SK-N-SH treated with all-trans-retinoic acid at 6 μM for 48 hours (cell line): ENCODE results near the gene NEIL3.

Experiments
- ISL1 ChIP-seq: fragments of 250-450 bp; sonication (Bioruptor Pico); IDR thresholded peaks from 2 replicates; pipeline ENCODE4 v2.1.2; 2022; ENCODE audit warnings: mild to moderate bottlenecking, moderate library complexity
- ZFP3 ChIP-seq: fragments of 250-450 bp; sonication (Bioruptor Pico); IDR thresholded peaks from 2 replicates; pipeline ENCODE4 v1.5.0; 2020; ENCODE audit warnings: mild to moderate bottlenecking, moderate library complexity
- ZFP30 ChIP-seq: fragments of 450-650 bp; formaldehyde crosslinking; IDR thresholded peaks from 2 replicates; pipeline ENCODE4 v1.5.0; 2022; ENCODE audit warnings: mild to moderate bottlenecking, moderate library complexity
- TF ChIP-seq, protein P1 (sequence below): fragments of 250-450 bp; sonication (Bioruptor Pico); IDR thresholded peaks from 2 replicates; pipeline ENCODE4 v1.5.1; 2020; ENCODE audit warnings: low read depth, mild to moderate bottlenecking, moderate library complexity
- TF ChIP-seq, protein P2 (sequence below): fragments of 250-450 bp; sonication (Bioruptor Pico); IDR thresholded peaks from 2 replicates; pipeline ENCODE4 v1.8.0; 2020; ENCODE audit warnings: mild to moderate bottlenecking, moderate library complexity, borderline replicate concordance
- TF ChIP-seq, protein P3 (sequence below): fragments of 250-450 bp; sonication (Bioruptor Pico); IDR thresholded peaks from 2 replicates; pipeline ENCODE4 v1.8.0; 2021; ENCODE audit warnings: low read depth, mild to moderate bottlenecking, moderate library complexity, borderline replicate concordance
- TF ChIP-seq, protein P4 (sequence below): fragments of 250-450 bp; sonication (Bioruptor Pico); IDR thresholded peaks from 2 replicates; pipeline ENCODE4 v1.5.0; 2020; ENCODE audit warnings: mild to moderate bottlenecking, moderate library complexity

DNA sequence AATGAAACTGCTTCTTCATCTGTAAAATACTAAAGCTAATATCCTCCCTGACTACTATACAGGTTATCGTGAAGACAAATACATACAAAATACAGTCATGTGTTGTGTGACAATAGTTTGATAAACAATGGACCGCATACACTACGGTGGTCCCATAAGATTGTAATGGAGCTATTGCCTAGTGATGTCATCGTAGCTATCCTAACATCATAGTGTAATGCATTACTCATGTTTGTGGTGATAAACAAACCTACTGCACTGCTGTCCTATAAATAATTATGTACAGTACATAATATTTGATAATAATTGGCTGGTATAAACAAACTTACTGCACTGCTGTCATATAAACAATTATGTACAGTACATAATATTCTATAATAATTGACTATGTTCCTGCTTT lies 5.6 kb upstream of the NEIL3 start:
- TF ChIP-seq ISL1 = no peak
- TF ChIP-seq, protein P1, sequence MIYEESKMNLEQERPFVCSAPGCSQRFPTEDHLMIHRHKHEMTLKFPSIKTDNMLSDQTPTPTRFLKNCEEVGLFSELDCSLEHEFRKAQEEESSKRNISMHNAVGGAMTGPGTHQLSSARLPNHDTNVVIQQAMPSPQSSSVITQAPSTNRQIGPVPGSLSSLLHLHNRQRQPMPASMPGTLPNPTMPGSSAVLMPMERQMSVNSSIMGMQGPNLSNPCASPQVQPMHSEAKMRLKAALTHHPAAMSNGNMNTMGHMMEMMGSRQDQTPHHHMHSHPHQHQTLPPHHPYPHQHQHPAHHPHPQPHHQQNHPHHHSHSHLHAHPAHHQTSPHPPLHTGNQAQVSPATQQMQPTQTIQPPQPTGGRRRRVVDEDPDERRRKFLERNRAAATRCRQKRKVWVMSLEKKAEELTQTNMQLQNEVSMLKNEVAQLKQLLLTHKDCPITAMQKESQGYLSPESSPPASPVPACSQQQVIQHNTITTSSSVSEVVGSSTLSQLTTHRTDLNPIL (CRISPR knock-in tag) = no peak
- TF ChIP-seq ZFP3 (CRISPR knock-in tag) = no peak
- TF ChIP-seq, protein P2, sequence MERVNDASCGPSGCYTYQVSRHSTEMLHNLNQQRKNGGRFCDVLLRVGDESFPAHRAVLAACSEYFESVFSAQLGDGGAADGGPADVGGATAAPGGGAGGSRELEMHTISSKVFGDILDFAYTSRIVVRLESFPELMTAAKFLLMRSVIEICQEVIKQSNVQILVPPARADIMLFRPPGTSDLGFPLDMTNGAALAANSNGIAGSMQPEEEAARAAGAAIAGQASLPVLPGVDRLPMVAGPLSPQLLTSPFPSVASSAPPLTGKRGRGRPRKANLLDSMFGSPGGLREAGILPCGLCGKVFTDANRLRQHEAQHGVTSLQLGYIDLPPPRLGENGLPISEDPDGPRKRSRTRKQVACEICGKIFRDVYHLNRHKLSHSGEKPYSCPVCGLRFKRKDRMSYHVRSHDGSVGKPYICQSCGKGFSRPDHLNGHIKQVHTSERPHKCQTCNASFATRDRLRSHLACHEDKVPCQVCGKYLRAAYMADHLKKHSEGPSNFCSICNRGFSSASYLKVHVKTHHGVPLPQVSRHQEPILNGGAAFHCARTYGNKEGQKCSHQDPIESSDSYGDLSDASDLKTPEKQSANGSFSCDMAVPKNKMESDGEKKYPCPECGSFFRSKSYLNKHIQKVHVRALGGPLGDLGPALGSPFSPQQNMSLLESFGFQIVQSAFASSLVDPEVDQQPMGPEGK = no peak
- TF ChIP-seq, protein P3, sequence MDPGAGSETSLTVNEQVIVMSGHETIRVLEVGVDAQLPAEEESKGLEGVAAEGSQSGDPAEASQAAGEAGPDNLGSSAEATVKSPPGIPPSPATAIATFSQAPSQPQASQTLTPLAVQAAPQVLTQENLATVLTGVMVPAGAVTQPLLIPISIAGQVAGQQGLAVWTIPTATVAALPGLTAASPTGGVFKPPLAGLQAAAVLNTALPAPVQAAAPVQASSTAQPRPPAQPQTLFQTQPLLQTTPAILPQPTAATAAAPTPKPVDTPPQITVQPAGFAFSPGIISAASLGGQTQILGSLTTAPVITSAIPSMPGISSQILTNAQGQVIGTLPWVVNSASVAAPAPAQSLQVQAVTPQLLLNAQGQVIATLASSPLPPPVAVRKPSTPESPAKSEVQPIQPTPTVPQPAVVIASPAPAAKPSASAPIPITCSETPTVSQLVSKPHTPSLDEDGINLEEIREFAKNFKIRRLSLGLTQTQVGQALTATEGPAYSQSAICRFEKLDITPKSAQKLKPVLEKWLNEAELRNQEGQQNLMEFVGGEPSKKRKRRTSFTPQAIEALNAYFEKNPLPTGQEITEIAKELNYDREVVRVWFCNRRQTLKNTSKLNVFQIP (CRISPR knock-in tag) = no peak
- TF ChIP-seq, protein P4, sequence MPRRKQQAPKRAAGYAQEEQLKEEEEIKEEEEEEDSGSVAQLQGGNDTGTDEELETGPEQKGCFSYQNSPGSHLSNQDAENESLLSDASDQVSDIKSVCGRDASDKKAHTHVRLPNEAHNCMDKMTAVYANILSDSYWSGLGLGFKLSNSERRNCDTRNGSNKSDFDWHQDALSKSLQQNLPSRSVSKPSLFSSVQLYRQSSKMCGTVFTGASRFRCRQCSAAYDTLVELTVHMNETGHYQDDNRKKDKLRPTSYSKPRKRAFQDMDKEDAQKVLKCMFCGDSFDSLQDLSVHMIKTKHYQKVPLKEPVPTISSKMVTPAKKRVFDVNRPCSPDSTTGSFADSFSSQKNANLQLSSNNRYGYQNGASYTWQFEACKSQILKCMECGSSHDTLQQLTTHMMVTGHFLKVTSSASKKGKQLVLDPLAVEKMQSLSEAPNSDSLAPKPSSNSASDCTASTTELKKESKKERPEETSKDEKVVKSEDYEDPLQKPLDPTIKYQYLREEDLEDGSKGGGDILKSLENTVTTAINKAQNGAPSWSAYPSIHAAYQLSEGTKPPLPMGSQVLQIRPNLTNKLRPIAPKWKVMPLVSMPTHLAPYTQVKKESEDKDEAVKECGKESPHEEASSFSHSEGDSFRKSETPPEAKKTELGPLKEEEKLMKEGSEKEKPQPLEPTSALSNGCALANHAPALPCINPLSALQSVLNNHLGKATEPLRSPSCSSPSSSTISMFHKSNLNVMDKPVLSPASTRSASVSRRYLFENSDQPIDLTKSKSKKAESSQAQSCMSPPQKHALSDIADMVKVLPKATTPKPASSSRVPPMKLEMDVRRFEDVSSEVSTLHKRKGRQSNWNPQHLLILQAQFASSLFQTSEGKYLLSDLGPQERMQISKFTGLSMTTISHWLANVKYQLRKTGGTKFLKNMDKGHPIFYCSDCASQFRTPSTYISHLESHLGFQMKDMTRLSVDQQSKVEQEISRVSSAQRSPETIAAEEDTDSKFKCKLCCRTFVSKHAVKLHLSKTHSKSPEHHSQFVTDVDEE (CRISPR knock-in tag) = no peak
- TF ChIP-seq ZFP30 (CRISPR knock-in tag) = no peak
